GM19023 (cell line): ENCODE measurements around the gene DDX23.

Experiments
- ATAC-seq: cut with Tn5 transposase; IDR thresholded peaks from one replicate; pipeline ENCODE4 v1.9.1; 2021; ENCODE audit warnings: mild to moderate bottlenecking, moderate library complexity; ENCODE audit not compliant: unreplicated experiment

The DDX23 gene

GRCh38 chr12:48800971-48801370 lies 51.0 kb downstream of the DDX23 start:
- no peak for ATAC-seq

- ATAC-seq, result no peak
These were observed 51.5 kb downstream of the DDX23 start for GRCh38 chr12:48800457-48800856.

- no peak for ATAC-seq
These were observed 55.0 kb downstream of the DDX23 start for GRCh38 chr12:48796976-48797375.

GRCh38 chr12:48795550-48796455 lies 56.2 kb downstream of the DDX23 start:
- no peak for ATAC-seq

- no peak for ATAC-seq
These were observed 57.1 kb downstream of the DDX23 start for GRCh38 chr12:48794870-48795269.

- ATAC-seq, result no peak
These were observed 58.3 kb downstream of the DDX23 start for GRCh38 chr12:48793696-48794095.

- ATAC-seq, result no peak
These were observed 62.1 kb downstream of the DDX23 start for GRCh38 chr12:48789858-48790326.

GRCh38 chr12:48788854-48789775 lies 62.8 kb downstream of the DDX23 start, which contains the start of gene ADCY6:
Gene ADCY6, minus strand, starts transcription at chr12:48789089. Its CDS starts 5,655 bp downstream, at chr12:48783434.
- no peak for ATAC-seq

- ATAC-seq, result no peak
These were observed 63.5 kb downstream of the DDX23 start for GRCh38 chr12:48788524-48788853.

- ATAC-seq, result no peak
These were observed 64.0 kb downstream of the DDX23 start for GRCh38 chr12:48787791-48788523.

- no peak for ATAC-seq
These were observed 65.1 kb downstream of the DDX23 start for GRCh38 chr12:48786591-48787544.

- no peak for ATAC-seq
These were observed 68.5 kb downstream of the DDX23 start for GRCh38 chr12:48783432-48783831.

GRCh38 chr12:48782457-48783395 lies 69.2 kb downstream of the DDX23 start:
- ATAC-seq, result no peak

GRCh38 chr12:48781750-48782456 lies 70.1 kb downstream of the DDX23 start:
- ATAC-seq, result no peak

- no peak for ATAC-seq
These were observed 71.5 kb downstream of the DDX23 start for GRCh38 chr12:48780381-48781025.

- ATAC-seq, result no peak
These were observed 72.1 kb downstream of the DDX23 start for GRCh38 chr12:48779869-48780268.
